HG02759 (cell line): ENCODE results near the gene TRPM2.

ENCODE experiments used
- ATAC-seq: cut with Tn5 transposase; IDR thresholded peaks from one replicate; pipeline ENCODE4 v1.9.1; 2021; ENCODE audit warnings: mild to moderate bottlenecking, moderate library complexity; ENCODE audit not compliant: unreplicated experiment

The TRPM2 gene

DNA sequence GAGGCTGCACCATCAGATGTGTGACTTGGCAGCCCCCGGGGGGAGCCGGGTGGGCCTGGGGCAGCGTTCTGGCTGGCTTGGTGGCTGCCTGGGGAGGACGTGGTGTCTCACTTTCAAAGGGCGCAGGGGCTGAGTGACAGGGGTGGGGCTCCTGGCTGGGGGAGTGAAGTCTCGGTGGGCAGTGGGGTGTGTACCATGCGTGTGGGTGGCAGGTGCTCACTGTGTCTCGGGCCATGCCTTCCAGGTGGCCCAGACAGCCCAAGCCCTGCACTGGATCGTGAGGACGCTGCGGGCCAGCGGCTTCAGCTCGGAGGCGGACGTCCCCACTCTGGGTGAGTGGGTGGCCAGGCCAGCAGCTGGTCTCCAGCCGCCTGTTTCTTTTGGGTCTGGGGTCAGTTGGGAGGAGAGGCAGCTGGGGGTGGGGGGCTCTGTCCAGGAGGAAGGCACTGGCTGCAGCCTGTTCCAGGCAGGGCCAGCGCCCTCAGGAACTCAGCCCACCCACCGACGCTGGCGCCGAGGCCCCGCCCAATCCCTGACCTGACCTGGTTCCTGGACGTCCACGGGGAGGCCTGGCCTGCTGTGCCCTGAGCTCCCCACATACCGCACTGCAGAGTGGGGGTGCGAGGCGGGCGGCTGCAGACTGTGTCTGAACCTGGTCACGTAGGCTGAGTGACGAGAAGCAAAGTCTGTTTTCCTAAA lies 71.3 kb downstream of the TRPM2 start:
- no peak for ATAC-seq

DNA sequence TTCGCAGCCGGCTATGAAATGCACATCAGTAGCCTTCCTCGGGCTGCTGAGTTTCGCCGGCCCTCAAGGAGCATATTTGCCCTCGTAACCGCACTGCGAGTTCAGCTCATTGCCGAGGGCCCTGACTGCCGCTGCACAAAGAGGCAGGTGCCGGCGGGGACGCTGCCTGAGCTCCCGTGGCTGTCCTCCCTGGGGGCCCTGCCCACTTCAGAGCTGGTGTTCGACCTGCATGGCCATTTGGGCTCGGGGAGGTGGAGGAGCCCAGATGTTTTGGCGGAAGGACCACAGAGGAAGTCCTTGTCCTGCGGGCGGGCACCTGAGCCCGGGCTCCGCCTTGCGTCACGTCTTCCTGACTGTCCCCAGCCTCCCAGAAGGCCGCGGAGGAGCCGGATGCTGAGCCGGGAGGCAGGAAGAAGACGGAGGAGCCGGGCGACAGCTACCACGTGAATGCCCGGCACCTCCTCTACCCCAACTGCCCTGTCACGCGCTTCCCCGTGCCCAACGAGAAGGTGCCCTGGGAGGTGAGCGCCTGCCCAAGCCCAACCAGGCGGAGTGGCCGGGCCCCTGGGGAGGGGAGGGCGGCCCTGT lies 72.0 kb downstream of the TRPM2 start:
- no peak for ATAC-seq

DNA sequence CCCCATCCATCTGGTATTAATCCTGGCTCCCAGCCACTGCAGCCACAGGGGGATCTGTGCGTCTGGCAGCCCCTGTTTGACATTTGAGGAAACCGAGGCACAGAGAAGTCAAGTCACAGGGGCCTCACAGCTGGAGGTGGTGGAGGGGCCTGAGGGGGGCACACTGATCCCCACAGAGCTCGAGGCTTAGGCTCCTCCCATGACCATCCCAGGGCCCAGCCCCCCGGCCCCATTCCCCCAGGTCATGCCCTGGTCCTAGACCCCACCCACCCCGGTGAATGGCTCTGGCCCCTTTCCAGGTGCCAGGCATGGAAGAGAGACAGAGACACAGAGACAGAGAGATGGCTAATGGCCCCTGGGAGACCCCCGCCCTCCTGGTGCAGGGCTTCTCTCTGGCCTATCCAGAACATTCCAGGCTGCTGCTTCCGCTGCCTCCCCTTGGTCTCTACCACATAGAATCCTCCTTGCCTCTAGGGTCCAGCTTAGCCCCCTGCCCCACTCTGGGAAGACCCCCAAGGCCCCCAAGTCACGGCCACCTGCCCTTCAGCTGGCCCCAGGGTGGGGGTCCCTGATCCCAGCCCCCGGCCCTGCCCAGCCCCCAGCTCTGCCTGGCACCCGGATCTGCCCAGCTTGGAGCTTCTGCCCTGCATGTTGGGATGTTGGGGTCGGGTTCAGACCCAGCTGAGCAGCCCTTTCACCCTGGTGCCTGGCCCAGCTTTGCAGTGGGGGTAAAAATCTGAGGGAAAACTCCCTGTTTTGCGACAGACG lies 72.7 kb downstream of the TRPM2 start:
- no peak for ATAC-seq

DNA sequence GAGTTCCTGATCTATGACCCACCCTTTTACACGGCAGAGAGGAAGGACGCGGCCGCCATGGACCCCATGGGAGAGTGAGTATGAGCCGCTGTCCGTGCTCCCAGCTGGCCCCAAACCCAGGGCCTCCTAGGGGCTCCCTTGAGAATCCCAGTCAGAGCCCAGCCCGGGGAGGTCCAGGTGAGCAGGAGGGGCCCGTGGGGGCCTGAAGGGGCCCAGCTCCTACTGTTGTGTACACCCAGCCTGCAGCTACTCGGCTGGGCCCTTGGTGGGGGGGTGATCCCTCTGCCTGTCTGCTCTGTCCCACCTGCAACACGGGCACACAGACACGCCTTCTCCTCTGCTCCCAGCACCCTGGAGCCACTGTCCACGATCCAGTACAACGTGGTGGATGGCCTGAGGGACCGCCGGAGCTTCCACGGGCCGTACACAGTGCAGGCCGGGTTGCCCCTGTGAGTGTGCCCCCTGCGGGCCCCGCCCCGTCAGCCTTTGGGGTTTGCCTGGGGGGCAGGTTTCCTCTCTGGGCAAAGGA lies 73.3 kb downstream of the TRPM2 start:
- ATAC-seq = no peak

DNA sequence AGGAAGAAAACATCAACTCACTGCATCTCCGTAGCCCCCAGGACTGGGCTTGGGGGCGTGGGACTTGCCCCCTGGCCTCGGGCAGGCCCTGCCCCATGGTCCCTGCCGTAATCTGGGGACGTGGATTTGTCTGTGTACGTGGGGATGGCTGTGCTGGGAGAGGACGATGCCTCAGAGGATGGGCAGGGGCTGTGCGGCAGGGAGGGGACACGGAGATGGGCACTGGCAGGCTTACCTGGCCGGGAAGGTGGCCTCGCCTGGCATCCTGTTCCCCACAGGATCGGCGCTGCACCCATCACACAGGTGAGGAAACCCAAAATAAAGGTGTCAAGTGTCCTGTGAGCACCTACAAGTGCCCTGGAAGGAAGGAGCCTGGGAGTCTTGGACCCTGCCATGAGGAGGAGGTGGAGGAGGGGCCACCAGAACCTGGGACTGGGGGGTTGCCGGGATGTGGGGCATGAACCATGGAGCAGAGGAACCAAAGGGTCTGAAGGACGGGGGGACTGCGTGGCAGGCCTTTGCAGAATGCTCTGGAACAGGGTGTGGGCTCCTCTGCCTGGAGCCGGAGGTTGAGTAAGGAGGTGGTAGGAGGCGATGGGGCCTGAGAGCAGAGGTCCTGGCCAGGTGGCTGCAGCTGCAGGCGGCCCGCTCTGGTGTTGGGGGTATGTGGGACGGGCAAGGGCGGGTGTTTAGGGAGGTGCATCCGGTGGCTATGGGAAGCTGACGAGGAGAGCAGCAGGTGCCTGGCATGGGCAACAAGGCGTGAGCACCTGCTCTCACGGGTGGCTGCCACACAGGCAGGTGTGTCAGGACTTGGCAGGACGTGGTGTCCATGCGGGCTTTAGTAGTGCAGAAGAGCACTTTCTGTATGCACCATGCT lies 74.1 kb downstream of the TRPM2 start:
- no peak for ATAC-seq

DNA sequence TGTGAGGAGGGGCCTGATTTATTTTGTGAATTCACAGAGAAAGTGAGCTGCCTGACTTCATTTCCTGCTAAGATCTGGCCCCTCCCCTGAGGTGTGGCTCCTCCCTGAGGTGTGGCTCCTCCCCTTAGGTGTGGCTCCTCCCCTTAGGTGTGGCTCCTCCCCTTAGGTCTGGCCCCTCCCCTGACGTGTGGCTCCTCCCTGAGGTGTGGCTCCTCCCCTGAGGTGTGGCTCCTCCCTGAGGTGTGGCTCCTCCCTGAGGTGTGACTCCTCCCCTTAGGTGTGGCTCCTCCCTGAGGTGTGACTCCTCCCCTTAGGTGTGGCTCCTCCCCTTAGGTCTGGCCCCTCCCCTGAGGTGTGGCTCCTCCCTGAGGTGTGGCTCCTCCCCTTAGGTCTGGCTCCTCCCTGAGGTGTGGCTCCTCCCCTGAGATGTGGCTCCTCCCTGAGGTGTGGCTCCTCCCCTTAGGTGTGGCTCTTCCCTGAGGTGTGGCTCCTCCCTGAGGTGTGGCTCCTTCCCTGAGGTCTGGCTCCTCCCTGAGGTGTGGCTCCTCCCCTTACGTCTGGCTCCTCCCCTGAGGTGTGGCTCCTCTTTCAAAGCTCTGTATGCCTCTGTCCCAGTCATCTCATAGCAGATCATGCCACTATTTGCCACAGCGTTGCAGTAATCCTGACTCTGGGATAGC lies 75.0 kb downstream of the TRPM2 start:
- no peak for ATAC-seq

DNA sequence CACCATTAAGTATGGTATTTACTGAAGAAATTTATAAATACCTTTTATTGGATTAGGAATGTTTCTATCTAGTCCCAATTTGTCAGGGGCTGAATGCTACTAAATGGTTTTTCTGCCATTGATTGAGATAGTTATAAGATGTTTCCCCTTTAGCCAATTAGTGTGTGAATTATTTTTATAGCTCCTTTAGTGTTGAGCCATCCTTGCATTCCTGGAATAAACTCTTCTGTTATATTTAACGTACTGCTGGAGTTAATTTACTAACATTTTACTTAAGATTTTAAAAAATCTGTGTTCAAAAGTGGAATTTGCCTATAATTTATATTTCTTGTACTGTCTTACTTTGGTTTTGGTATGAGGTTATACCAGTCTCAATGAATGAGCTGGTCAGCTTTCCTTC lies 76.5 kb downstream of the TRPM2 start:
- ATAC-seq = no peak

DNA sequence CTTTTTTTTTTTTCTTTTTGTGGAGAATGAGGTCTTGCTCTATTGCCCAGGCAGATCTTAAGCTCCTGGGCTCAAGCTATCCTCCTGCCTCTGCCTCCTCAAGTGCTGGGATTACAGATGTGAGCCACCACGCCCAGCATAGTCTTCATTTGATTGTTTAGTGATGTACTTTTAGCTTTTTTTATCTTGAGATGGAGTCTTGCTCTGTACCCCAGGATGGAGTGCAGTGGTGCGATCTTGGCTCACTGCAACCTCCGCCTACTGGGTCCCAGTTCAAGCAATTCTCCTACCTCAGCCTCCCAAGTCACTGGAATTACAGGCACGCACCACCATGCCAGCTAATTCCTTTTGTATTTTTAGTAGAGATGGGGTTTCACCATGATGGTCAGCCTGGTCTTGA lies 77.9 kb downstream of the TRPM2 start:
- no peak for ATAC-seq

DNA sequence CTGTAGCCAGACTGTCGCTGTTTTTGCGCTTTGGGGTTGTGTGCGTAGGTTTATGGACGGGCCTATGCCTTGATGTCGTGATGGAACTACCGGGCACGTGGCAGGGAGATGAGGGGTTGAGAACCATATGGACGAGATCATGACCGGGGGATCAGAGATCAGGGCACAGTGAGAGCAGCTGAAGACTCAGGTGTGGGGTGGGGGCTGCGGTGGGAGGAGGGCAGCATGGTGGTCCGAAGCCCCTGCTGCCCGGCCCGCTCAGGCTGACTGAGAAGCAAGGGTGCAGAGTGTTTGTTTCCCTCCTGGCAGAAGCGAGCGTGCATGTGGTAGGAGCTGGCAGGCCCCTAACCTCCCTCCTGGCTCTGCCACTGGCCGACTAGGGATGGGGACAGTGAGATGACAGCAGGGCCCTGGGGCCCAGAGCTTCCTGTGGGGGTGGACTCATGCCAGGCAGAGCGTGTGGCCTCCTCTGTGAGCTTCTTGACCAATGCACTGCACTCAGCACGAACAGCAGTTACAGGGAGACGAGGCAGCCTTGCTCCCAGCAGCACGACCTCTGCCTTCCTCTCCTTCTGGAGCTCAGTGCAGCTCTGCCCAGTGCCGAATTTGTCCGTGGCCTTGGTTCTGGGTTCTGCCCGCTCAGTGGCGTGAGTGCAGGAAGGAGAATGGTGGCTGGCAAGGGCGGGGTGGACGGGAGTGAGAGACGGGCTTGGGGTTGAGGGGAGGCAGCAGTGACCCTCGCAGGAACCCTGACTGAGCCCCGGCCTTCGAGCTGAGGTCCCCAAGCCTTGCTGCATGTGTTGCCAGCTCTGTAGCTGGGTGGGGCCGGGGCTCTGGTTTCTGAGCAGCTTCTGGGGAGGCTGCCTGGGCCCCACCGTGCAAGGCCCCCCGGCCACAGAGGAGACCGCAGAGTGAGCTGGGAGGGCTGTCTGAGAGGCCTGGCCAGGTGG lies 79.7 kb downstream of the TRPM2 start:
- no peak for ATAC-seq

DNA sequence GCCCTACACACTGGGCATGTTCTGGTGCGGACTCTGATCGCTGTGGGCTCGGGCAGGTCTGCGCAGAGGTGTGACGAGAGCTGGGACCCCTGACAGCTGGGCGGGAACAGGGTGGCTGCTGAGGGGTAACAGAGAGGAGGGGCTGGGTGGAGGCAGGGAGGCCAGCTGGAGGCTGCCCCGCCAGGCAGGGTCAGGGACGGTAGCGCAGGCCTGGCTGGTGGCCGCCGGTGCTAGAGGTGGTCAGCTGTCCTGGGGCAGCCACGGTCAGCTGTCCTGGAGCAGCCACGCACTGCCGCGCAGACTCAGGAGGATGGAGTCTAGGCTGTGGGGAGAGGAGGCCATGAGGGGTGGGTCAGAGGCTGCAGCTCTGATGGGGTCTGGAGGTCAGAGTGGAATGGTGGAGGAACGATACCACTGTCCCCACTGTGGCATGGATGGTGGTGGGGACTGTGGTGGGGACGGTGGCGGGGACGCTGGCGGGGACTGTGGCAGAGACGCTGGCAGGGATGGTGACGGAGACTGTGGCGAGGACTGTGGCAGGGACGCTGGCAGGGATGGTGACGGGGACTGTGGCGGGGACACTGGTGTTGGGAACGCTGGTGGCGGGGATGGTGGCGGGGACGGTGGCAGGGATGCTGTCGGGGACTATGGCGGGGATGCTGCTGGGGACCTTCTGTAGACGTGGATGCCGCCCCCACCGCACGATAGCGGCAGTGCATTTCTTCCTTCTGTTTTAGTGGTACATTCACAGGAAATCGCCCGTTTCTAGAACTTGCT lies 80.6 kb downstream of the TRPM2 start:
- no peak for ATAC-seq

DNA sequence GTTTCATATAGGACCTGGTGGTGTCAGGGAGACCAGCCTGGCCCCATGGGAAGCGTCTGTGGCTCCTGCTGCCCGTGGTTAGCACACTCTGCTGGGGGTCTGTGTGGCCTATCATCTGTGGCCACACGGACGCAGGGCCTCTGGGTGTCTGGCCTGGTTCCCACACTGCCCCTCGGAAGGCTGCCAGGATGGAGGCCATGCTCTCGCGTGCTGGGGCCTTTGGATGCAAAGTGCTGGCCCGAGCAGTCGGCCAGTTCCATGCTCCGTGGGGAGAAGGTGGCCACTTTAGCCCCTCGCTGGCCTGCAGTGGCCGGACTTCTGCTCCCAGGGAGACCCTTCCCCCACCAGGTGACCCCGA lies 81.1 kb downstream of the TRPM2 start:
- no peak for ATAC-seq

DNA sequence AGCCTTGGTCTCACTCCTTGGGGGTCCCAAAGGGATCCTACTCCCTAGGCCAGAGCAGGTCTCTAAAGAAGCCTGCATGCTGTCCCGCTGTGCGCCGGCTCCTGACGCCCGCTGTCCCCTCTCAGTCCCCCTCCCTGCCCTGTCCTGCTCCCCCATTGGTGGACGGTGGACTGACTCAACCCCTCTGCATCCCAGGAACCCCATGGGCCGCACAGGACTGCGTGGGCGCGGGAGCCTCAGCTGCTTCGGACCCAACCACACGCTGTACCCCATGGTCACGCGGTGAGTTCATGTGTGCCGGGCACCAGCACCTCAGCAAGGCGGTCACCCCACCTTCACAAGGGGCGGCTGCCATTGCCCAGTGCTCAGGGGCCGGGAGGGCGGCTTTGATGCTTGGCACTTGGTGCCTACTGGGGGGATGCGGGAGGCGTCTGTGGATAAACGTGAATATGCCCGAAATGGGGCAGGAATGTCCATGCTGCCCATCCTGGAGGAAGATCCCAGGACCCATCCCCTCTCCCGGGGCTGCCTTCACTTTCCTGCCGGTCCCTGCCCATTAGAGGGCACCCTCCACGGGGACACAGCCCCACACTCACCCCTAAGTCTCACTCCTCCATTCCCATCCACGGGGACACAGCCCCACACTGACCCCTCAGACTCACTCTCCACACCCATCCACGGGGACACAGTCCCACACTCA lies 81.7 kb downstream of the TRPM2 start:
- no peak for ATAC-seq

DNA sequence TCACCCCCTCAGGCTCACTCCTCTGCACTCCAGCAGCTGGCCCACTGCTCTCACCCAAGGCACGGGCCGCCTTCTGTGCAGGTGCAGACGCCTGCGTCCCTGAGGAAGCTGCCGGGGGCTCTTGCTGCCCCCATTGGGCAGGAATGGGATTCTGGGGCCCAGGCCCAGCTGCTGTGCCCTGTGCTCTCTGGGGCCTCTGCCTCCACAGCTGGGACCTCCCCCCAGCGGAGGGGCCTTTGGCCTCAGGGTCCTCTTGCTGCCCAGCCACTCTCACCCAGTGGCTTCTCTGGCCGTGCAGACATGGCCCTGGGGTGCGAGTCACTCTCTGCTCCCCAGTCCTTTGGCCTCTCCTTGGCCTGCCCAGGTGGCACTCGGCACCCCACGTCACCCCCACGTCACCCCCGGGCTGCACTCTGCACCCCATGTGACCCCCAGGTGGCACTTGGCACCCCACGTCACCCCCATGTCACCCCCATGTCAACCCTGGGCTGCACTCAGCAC lies 82.7 kb downstream of the TRPM2 start:
- ATAC-seq = no peak

DNA sequence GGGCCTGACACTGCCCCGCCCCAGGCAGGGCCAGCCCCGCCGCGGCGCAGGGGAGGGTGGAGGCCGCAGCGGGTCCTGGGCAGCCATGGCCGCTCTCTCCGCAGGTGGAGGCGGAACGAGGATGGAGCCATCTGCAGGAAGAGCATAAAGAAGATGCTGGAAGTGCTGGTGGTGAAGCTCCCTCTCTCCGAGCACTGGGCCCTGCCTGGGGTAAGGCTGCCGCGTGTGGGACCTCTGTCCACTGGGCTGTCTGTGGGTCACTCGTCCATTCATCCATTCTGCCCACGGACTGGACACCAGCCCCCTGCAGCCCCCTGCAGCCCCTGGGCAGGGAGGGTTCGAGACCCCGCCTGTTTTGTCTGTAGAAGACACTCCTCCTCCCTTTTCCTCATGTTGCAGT lies 83.5 kb downstream of the TRPM2 start:
- ATAC-seq = no peak

DNA sequence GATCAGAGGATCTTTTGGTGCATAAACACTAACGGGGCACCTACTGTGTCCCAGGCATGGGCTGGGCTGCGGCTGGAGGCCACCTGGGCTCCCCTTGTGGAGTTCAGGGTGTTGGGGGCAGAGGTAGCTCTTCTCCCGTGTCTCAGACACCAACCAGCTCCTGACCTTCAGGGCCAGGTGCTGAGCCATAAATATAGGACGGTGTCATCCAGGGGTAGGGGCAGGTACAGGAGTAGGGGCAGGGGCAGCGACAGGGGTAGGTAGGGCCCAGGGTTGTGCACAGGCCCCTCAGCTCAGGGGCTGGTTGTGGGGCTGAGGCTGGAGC lies 83.9 kb downstream of the TRPM2 start:
- ATAC-seq = no peak

DNA sequence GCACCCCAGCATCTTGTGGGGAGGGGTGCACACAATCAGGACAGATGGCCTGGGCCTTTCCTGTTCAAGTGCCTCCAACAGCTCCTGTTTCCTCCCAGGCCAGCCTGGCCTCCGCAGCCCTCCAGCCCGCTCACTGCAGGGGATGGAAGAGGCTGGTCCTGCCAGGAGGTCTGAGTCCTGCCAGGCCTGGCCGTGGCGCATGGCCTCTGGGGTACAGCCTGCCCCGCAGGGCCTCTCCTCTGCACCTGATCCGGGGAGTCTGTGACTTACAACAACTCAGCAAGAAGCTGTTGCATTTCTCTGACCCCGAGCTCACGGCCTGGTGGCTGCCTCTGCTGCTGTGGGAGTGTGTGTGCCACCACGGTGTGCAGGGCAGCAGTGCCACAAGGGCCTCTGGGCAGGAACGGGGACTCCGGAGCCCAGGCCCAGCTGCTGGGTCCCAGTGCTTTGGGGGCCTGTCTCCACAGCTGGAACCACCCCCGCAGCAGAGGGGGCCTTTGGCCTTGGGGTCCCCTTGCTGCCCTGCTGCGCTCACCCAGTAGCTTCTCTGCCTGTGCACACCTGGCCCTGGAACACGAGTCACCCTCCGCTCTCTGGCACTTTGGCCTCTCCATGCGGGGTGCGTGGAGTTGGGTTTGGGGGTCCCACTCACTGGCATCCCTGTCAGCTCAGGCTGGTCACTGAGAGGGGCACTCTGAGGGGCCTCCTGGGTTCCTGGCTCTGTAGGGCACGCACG lies 84.4 kb downstream of the TRPM2 start:
- no peak for ATAC-seq

DNA sequence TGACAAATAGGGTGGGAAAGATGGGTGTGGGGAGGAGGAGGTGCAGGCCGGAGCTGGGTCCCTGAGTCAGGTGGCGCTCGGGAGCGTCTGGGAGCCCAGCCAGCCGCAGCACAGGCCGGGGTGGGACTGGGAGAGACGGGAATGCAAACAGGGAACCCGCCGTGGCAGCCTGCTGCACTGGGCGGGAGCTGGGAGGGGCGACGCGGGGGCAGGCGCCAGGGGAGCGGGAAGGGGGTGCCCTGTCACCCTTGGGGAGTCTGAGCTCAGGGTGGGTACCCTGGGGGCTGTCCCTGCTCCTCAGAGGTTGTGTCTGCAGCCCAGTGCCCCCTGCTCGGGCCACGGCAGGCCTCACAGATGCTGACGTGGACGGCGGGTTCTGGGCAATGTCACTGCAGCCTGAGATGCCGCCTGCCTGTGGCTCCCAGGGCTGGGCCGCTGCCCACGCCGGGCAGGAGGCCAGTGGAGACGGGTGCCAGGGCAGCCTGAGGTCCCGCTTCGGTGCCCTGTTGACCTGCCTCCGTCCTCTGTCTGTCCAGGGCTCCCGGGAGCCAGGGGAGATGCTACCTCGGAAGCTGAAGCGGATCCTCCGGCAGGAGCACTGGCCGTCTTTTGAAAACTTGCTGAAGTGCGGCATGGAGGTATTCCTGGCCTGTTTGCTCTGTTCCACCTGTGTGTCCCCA lies 85.2 kb downstream of the TRPM2 start:
- ATAC-seq = no peak
